ENCODE data around the gene FBLN5.
"Not testable (repeated sequence)": the region's sequence is repeated elsewhere in the genome, so short reads cannot be mapped to it uniquely, and the experiment has no call there.

Gene FBLN5

GRCh38 chr14:91858536-91859275, 88.8 kb downstream of the FBLN5 start:
- DNase-seq = peak; percentile 9

GRCh38 chr14:91857614-91858013, 89.9 kb downstream of the FBLN5 start:
- no peak for DNase-seq

GRCh38 chr14:91854327-91854934, 93.1 kb downstream of the FBLN5 start:
- DNase-seq = no peak

GRCh38 chr14:91851563-91851962, 95.9 kb downstream of the FBLN5 start:
- no peak for DNase-seq

GRCh38 chr14:91848504-91849001, 98.9 kb downstream of the FBLN5 start:
- no peak for DNase-seq

GRCh38 chr14:91847693-91848092, 99.8 kb downstream of the FBLN5 start:
- no peak for DNase-seq

GRCh38 chr14:91845652-91846051, 101.8 kb downstream of the FBLN5 start:
- DNase-seq = no peak

GRCh38 chr14:91845056-91845455, 102.4 kb downstream of the FBLN5 start:
- not testable (repeated sequence) for DNase-seq

GRCh38 chr14:91844029-91844428, 103.5 kb downstream of the FBLN5 start:
- no peak for DNase-seq

- no peak for DNase-seq
Observed at GRCh38 chr14:91843437-91843836, 104.1 kb downstream of the FBLN5 start.

GRCh38 chr14:91841065-91841464, 106.4 kb downstream of the FBLN5 start:
- no peak for DNase-seq

- no peak for DNase-seq
Observed at GRCh38 chr14:91839749-91840148, 107.7 kb downstream of the FBLN5 start.

GRCh38 chr14:91837076-91837475, 110.4 kb downstream of the FBLN5 start:
- no peak for DNase-seq

- peak; percentile 86 for DNase-seq
Observed at GRCh38 chr14:91835920-91836843, 111.3 kb downstream of the FBLN5 start.

GRCh38 chr14:91835197-91835919, 112.1 kb downstream of the FBLN5 start:
- no peak for DNase-seq

- no peak for DNase-seq
Observed at GRCh38 chr14:91834571-91834970, 112.9 kb downstream of the FBLN5 start.

GRCh38 chr14:91831337-91831736, 116.2 kb downstream of the FBLN5 start:
- DNase-seq = no peak

GRCh38 chr14:91830777-91831176, 116.7 kb downstream of the FBLN5 start:
- no peak for DNase-seq

GRCh38 chr14:91829511-91829910, 118.0 kb downstream of the FBLN5 start:
- no peak for DNase-seq

- no peak for DNase-seq
Observed at GRCh38 chr14:91827746-91828145, 119.7 kb downstream of the FBLN5 start.

All from stimulated activated naive CD4-positive, alpha-beta T cell treated with Interleukin-2 at 50 U/mL for 16 hours (primary cell).